WTC11 (cell line): ENCODE data around the gene KIN. TPM values are rescaled to one million over a fixed set of nuclear protein-coding genes. Genes with fewer than 3 reads are reported as not detected.

Experiments used
- ATAC-seq: fragments of 200-7000 bp; cut with Tn5 transposase; 2 replicates; pipeline ENCODE4 v1.10.0; 2021; ENCODE audit warnings: mild to moderate bottlenecking, moderate library complexity
- CTCF ChIA-PET: fragments of 300-600 bp; sonication (Branson Sonifier 250); formaldehyde crosslinking; loops from one replicate; lab custom pipeline; 2021; ENCODE audit warnings: antibody characterized with exemption; lab: Charles Lee
- POLR2A ChIA-PET: fragments of 350-600 bp; sonication (Branson Sonifier 250); formaldehyde crosslinking; loops from one replicate; lab custom pipeline; 2021; ENCODE audit warnings: antibody characterized with exemption; lab: Charles Lee
- DNase-seq: peaks from one replicate; pipeline ENCODE4 v3.0.0; 2021; ENCODE audit warnings: low spot score
- H3K27ac Mint-ChIP-seq: 2 replicates; pipeline ENCODE4 v1.8.0; 2021; ENCODE audit warnings: mixed read lengths
- H3K27me3 Mint-ChIP-seq: 2 replicates; pipeline ENCODE4 v1.8.0; 2021; ENCODE audit warnings: low read depth, mild to moderate bottlenecking, moderate library complexity, mixed read lengths
- H3K36me3 Mint-ChIP-seq: 2 replicates; pipeline ENCODE4 v1.8.0; 2021; ENCODE audit warnings: mixed read lengths
- H3K4me1 Mint-ChIP-seq: 2 replicates; pipeline ENCODE4 v1.8.0; 2022; ENCODE audit warnings: mixed read lengths
- H3K4me3 Mint-ChIP-seq: 2 replicates; pipeline ENCODE4 v1.8.0; 2021; ENCODE audit warnings: mild to moderate bottlenecking, moderate library complexity, mixed read lengths
- H3K9me3 Mint-ChIP-seq: 2 replicates; pipeline ENCODE4 v1.8.0; 2021; ENCODE audit warnings: mixed read lengths
- CTCF ChIP-seq: fragments of 200-600 bp; IDR thresholded peaks from 2 replicates; pipeline ENCODE4 v1.8.0; 2022; ENCODE audit warnings: antibody characterized with exemption
- ELF4 ChIP-seq: sonication (generic); formaldehyde crosslinking; IDR thresholded peaks from 2 replicates; pipeline ENCODE4 v1.8.1; 2022; ENCODE audit warnings: low read depth, mild to moderate bottlenecking, moderate library complexity, missing genetic modification reagents
- FOXK1 ChIP-seq: sonication (generic); formaldehyde crosslinking; IDR thresholded peaks from 2 replicates; pipeline ENCODE4 v1.8.0; 2022; ENCODE audit warnings: mild to moderate bottlenecking, moderate library complexity, missing genetic modification reagents
- FOXP1 ChIP-seq: sonication (generic); formaldehyde crosslinking; IDR thresholded peaks from 2 replicates; pipeline ENCODE4 v1.8.0; 2022; ENCODE audit warnings: missing genetic modification reagents, mild to moderate bottlenecking, moderate library complexity, borderline replicate concordance
- GRHL2 ChIP-seq: fragments of 250-450 bp; sonication (Bioruptor Pico); IDR thresholded peaks from 2 replicates; pipeline ENCODE4 v1.8.0; 2022; ENCODE audit warnings: mild to moderate bottlenecking, moderate library complexity; ENCODE audit not compliant: insufficient replicate concordance, severe bottlenecking
- HMGA2 ChIP-seq: fragments of 250-450 bp; sonication (Bioruptor Pico); IDR thresholded peaks from 2 replicates; pipeline ENCODE4 v1.4.0; 2021; ENCODE audit warnings: mild to moderate bottlenecking, moderate library complexity
- IRF2 ChIP-seq: sonication (generic); formaldehyde crosslinking; IDR thresholded peaks from 2 replicates; pipeline ENCODE4 v1.8.0; 2022; ENCODE audit warnings: low read depth, missing genetic modification reagents, borderline replicate concordance
- JUN ChIP-seq: sonication (generic); formaldehyde crosslinking; IDR thresholded peaks from 2 replicates; pipeline ENCODE4 v1.8.0; 2023; ENCODE audit warnings: mild to moderate bottlenecking, missing genetic modification reagents
- KAT7 ChIP-seq: sonication (generic); formaldehyde crosslinking; IDR thresholded peaks from 2 replicates; pipeline ENCODE4 v1.8.1; 2023; ENCODE audit warnings: missing genetic modification reagents, mild to moderate bottlenecking, borderline replicate concordance
- MXD4 ChIP-seq: fragments of 250-450 bp; sonication (Bioruptor Pico); IDR thresholded peaks from 2 replicates; pipeline ENCODE4 v1.8.0; 2021; ENCODE audit warnings: mild to moderate bottlenecking, moderate library complexity, borderline replicate concordance
- NFYB ChIP-seq: sonication (generic); formaldehyde crosslinking; conservative IDR thresholded peaks from 2 replicates; pipeline ENCODE4 v1.8.0; 2022; ENCODE audit warnings: low read depth, missing genetic modification reagents
- PRRX2 ChIP-seq: fragments of 250-450 bp; sonication (Bioruptor Pico); IDR thresholded peaks from 2 replicates; pipeline ENCODE4 v1.8.0; 2021; ENCODE audit warnings: mild to moderate bottlenecking
- RELA ChIP-seq: sonication (generic); formaldehyde crosslinking; IDR thresholded peaks from 2 replicates; pipeline ENCODE4 v1.8.1; 2022; ENCODE audit warnings: missing genetic modification reagents, mild to moderate bottlenecking, borderline replicate concordance
- RORB ChIP-seq: fragments of 250-450 bp; sonication (Bioruptor Pico); IDR thresholded peaks from 2 replicates; pipeline ENCODE4 v1.9.0; 2021; ENCODE audit warnings: mild to moderate bottlenecking
- SMAD3 ChIP-seq: sonication (generic); formaldehyde crosslinking; IDR thresholded peaks from 2 replicates; pipeline ENCODE4 v1.8.0; 2022; ENCODE audit warnings: missing genetic modification reagents, mild to moderate bottlenecking, borderline replicate concordance
- SMAD4 ChIP-seq: sonication (generic); formaldehyde crosslinking; IDR thresholded peaks from 2 replicates; pipeline ENCODE4 v1.8.0; 2022; ENCODE audit warnings: mild to moderate bottlenecking, missing genetic modification reagents
- TEAD1 ChIP-seq: sonication (generic); formaldehyde crosslinking; IDR thresholded peaks from 2 replicates; pipeline ENCODE4 v1.8.0; 2022; ENCODE audit warnings: mild to moderate bottlenecking, missing genetic modification reagents
- TEAD4 ChIP-seq: sonication (generic); formaldehyde crosslinking; IDR thresholded peaks from 2 replicates; pipeline ENCODE4 v1.8.0; 2022; ENCODE audit warnings: mild to moderate bottlenecking, missing genetic modification reagents
- ZBTB43 ChIP-seq: sonication (generic); formaldehyde crosslinking; IDR thresholded peaks from 2 replicates; pipeline ENCODE4 v1.8.1; 2023; ENCODE audit warnings: mild to moderate bottlenecking, missing genetic modification reagents
- ZNF121 ChIP-seq: sonication (generic); formaldehyde crosslinking; IDR thresholded peaks from 2 replicates; pipeline ENCODE4 v1.8.0; 2023; ENCODE audit warnings: missing genetic modification reagents
- total RNA-seq: library from RNA; stranded (reverse); gene quantifications from 3 replicates; pipeline ENCODE4 v1.2.3, GENCODE V29; 2021
- TF ChIP-seq, protein P1 (sequence below): sonication (generic); formaldehyde crosslinking; IDR thresholded peaks from 2 replicates; pipeline ENCODE4 v1.8.0; 2023; ENCODE audit warnings: missing genetic modification reagents, mild to moderate bottlenecking, borderline replicate concordance
- TF ChIP-seq, protein P2 (sequence below): fragments of 250-450 bp; sonication (Bioruptor Pico); IDR thresholded peaks from 2 replicates; pipeline ENCODE4 v1.9.0; 2021; ENCODE audit warnings: mild to moderate bottlenecking
- TF ChIP-seq, protein P3 (sequence below): sonication (generic); formaldehyde crosslinking; IDR thresholded peaks from 2 replicates; pipeline ENCODE4 v1.8.1; 2022; ENCODE audit warnings: low read depth, mild to moderate bottlenecking, moderate library complexity, missing genetic modification reagents, borderline replicate concordance
- TF ChIP-seq, protein P4 (sequence below): sonication (generic); formaldehyde crosslinking; IDR thresholded peaks from 2 replicates; pipeline ENCODE4 v1.8.1; 2023; ENCODE audit warnings: mild to moderate bottlenecking, missing genetic modification reagents, moderate library complexity
- TF ChIP-seq, protein P5 (sequence below): sonication (generic); formaldehyde crosslinking; IDR thresholded peaks from 2 replicates; pipeline ENCODE4 v1.8.1; 2022; ENCODE audit warnings: missing genetic modification reagents, borderline replicate concordance

The KIN gene
- total RNA-seq, 1 experiment from 2014 or later, result 13.1 TPM

DNA sequence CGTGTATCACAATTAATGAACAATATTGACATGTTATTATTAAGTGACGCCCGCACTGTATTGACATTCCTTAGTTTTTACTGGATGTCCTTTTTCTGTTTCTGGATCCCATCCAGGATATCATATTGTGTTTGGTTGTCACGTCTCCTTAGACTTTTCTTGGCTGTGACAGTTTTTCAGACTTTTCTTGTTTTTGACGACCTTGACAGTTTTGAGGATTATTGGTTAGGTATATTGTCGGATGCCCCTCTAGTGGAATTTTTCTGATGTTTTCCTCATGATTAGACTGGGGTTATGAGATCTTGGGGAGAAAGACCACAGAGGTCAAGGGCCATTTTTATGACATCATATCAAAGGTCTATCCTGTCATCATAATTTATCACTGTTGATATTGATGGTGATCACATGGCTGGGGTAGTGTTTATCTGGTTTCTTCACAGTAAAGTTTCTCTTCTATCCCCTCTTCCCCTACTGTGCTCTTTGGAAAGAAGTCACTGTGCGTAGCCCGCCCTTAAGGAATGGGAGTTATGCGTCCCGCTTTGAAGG is 41.6 kb upstream of the KIN start:
- Mint-ChIP-seq H3K4me3 (no peak overlapping the region), H3K27me3 (no peaks in the 10 kb centered on the region), H3K4me1 (peaks cover 8% of the 10 kb centered on the region), H3K27ac (no peak overlapping the region), H3K9me3 (no peaks in the 10 kb centered on the region), H3K36me3 (peaks cover 21% of the 10 kb centered on the region)
- TF ChIP-seq ZBTB43 (CRISPR knock-in tag) (no peak), PRRX2 (CRISPR knock-in tag) (no peak), HMGA2 (CRISPR knock-in tag) (no peak), ZNF121 (CRISPR knock-in tag) (no peak), GRHL2 (CRISPR knock-in tag) (no peak), FOXP1 (CRISPR knock-in tag) (no peak), JUN (CRISPR knock-in tag) (no peak), RELA (CRISPR knock-in tag) (no peak), CTCF (no peak), TEAD4 (CRISPR knock-in tag) (no peak), IRF2 (CRISPR knock-in tag) (no peak)
- TF ChIP-seq, protein P1, sequence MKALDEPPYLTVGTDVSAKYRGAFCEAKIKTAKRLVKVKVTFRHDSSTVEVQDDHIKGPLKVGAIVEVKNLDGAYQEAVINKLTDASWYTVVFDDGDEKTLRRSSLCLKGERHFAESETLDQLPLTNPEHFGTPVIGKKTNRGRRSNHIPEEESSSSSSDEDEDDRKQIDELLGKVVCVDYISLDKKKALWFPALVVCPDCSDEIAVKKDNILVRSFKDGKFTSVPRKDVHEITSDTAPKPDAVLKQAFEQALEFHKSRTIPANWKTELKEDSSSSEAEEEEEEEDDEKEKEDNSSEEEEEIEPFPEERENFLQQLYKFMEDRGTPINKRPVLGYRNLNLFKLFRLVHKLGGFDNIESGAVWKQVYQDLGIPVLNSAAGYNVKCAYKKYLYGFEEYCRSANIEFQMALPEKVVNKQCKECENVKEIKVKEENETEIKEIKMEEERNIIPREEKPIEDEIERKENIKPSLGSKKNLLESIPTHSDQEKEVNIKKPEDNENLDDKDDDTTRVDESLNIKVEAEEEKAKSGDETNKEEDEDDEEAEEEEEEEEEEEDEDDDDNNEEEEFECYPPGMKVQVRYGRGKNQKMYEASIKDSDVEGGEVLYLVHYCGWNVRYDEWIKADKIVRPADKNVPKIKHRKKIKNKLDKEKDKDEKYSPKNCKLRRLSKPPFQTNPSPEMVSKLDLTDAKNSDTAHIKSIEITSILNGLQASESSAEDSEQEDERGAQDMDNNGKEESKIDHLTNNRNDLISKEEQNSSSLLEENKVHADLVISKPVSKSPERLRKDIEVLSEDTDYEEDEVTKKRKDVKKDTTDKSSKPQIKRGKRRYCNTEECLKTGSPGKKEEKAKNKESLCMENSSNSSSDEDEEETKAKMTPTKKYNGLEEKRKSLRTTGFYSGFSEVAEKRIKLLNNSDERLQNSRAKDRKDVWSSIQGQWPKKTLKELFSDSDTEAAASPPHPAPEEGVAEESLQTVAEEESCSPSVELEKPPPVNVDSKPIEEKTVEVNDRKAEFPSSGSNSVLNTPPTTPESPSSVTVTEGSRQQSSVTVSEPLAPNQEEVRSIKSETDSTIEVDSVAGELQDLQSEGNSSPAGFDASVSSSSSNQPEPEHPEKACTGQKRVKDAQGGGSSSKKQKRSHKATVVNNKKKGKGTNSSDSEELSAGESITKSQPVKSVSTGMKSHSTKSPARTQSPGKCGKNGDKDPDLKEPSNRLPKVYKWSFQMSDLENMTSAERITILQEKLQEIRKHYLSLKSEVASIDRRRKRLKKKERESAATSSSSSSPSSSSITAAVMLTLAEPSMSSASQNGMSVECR (CRISPR knock-in tag), result no peak
- TF ChIP-seq, protein P2, sequence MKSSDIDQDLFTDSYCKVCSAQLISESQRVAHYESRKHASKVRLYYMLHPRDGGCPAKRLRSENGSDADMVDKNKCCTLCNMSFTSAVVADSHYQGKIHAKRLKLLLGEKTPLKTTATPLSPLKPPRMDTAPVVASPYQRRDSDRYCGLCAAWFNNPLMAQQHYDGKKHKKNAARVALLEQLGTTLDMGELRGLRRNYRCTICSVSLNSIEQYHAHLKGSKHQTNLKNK, result no peak
- DNase-seq, result no peak
- ATAC-seq, result no peak
- POLR2A ChIA-PET, result no interaction called here
- CTCF ChIA-PET, result no interaction called here

- Mint-ChIP-seq H3K4me1 (peaks cover 8% of the 10 kb centered on the region), H3K27me3 (no peaks in the 10 kb centered on the region), H3K36me3 (peaks cover 22% of the 10 kb centered on the region), H3K4me3 (no peak overlapping the region), H3K27ac (no peak overlapping the region; the same call in 1 of the 2 replicates), H3K9me3 (no peaks in the 10 kb centered on the region)
- POLR2A ChIA-PET, result interaction anchor here (0.6 kb wide), 1 partner anchor 9 kb away, joined by 3 read pairs; the partner anchor contains the start of gene TAF3
- peak; percentile 53; the same call in 1 of the 2 replicates for ATAC-seq
- no peak for DNase-seq
- CTCF ChIA-PET, result no interaction called here
- no peak for TF ChIP-seq KAT7
- TF ChIP-seq, protein P3, sequence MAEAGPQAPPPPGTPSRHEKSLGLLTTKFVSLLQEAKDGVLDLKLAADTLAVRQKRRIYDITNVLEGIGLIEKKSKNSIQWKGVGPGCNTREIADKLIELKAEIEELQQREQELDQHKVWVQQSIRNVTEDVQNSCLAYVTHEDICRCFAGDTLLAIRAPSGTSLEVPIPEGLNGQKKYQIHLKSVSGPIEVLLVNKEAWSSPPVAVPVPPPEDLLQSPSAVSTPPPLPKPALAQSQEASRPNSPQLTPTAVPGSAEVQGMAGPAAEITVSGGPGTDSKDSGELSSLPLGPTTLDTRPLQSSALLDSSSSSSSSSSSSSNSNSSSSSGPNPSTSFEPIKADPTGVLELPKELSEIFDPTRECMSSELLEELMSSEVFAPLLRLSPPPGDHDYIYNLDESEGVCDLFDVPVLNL, result no peak
- TF ChIP-seq SMAD3 (CRISPR knock-in tag), result no peak
- no peak for TF ChIP-seq TEAD1 (CRISPR knock-in tag)
- TF ChIP-seq, protein P4, sequence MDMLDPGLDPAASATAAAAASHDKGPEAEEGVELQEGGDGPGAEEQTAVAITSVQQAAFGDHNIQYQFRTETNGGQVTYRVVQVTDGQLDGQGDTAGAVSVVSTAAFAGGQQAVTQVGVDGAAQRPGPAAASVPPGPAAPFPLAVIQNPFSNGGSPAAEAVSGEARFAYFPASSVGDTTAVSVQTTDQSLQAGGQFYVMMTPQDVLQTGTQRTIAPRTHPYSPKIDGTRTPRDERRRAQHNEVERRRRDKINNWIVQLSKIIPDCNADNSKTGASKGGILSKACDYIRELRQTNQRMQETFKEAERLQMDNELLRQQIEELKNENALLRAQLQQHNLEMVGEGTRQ (CRISPR knock-in tag), result no peak
- TF ChIP-seq, protein P5, sequence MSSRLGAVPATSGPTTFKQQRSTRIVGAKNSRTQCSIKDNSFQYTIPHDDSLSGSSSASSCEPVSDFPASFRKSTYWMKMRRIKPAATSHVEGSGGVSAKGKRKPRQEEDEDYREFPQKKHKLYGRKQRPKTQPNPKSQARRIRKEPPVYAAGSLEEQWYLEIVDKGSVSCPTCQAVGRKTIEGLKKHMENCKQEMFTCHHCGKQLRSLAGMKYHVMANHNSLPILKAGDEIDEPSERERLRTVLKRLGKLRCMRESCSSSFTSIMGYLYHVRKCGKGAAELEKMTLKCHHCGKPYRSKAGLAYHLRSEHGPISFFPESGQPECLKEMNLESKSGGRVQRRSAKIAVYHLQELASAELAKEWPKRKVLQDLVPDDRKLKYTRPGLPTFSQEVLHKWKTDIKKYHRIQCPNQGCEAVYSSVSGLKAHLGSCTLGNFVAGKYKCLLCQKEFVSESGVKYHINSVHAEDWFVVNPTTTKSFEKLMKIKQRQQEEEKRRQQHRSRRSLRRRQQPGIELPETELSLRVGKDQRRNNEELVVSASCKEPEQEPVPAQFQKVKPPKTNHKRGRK (CRISPR knock-in tag), result no peak
- no peak for TF ChIP-seq ELF4 (CRISPR knock-in tag)
- TF ChIP-seq GRHL2 (CRISPR knock-in tag), result no peak
- TF ChIP-seq HMGA2 (CRISPR knock-in tag), result no peak
- no peak for TF ChIP-seq NFYB
- no peak for TF ChIP-seq MXD4 (CRISPR knock-in tag)
- TF ChIP-seq FOXK1 (CRISPR knock-in tag), result no peak
- no peak for TF ChIP-seq RORB (CRISPR knock-in tag)
- TF ChIP-seq SMAD4 (CRISPR knock-in tag), result no peak
Measured at GRCh38 chr10:7826971-7827370, 39.2 kb upstream of the KIN start.
